GM23248 (cell line): Measurements from ENCODE around the gene TMED10.

ENCODE experiments used
- EZH2 ChIP-seq: fragments of 200-600 bp; sonication (generic); IDR thresholded peaks from 2 replicates; pipeline ENCODE4 v1.6.1; 2018; ENCODE audit warnings: antibody characterized with exemption, mild to moderate bottlenecking; ENCODE audit not compliant: insufficient read depth, poor library complexity, severe bottlenecking
- EZH2phosphoT487 ChIP-seq: fragments of 200-600 bp; sonication (generic); IDR thresholded peaks from 2 replicates; pipeline ENCODE4 v1.6.1; 2018; ENCODE audit warnings: antibody characterized with exemption, moderate library complexity, mild to moderate bottlenecking, low read depth; ENCODE audit not compliant: insufficient read depth

- no peak for TF ChIP-seq EZH2
- no peak for TF ChIP-seq EZH2phosphoT487
These were observed 52.4 kb downstream of the TMED10 start for GRCh38 chr14:75123991-75124390.
